GM12872 (cell line): Measurements from ENCODE around the gene PLCD3.

Experiments
- TF ChIP-seq, protein P1 (sequence below): IDR thresholded peaks from 3 replicates; pipeline ENCODE4 v1.5.1; 2011; ENCODE audit warnings: low read depth, mild to moderate bottlenecking, low read length, moderate library complexity; ENCODE audit not compliant: insufficient read depth

The PLCD3 gene

DNA sequence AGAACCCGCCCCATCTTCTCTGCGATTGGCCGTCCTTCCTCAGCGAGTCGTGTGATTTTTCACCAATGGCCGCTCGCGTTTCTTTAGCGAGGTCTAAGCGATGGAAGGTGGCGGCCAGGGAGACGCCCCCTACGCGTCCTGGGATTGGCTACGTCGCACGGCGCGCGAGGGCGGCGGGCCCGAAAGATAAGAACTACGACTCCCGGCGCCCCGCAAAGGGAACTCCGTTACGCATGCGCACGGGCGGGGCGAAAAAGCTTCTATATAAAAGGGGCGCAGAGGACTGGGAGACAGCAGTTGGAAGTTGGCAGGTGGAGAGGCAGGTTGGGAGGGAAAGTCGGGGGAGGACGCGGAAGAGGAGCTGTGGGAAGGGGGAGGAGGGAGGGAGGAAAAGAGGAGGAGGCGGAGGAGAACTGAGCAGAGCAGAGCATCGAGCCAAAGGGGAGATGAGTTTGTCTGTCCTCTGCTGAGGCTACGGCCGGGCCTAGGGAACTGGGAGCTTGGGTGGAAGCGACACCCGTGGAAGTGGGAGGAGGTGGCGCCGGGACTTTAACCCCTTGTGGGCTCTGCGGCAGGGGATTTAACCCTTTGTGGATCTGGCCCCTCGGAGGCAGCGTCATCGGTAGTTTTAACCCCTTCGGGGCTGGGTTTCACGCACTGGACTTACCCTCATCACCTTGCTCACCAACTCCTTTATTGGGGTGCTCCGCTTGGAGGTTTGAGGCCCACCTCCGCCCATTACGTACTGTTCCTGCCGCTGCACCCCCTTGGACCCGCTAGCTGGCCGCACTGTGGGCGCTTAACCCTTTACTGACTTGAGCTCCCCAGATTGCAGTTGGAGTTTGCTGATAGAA, 16.1 kb upstream of the PLCD3 start, which contains the start of gene HEXIM1:
Gene HEXIM1, plus strand, starts transcription at position 293 of the 854 bp plus-strand sequence. CDS start 716 bp downstream, outside the sequence.
- TF ChIP-seq, protein P1, sequence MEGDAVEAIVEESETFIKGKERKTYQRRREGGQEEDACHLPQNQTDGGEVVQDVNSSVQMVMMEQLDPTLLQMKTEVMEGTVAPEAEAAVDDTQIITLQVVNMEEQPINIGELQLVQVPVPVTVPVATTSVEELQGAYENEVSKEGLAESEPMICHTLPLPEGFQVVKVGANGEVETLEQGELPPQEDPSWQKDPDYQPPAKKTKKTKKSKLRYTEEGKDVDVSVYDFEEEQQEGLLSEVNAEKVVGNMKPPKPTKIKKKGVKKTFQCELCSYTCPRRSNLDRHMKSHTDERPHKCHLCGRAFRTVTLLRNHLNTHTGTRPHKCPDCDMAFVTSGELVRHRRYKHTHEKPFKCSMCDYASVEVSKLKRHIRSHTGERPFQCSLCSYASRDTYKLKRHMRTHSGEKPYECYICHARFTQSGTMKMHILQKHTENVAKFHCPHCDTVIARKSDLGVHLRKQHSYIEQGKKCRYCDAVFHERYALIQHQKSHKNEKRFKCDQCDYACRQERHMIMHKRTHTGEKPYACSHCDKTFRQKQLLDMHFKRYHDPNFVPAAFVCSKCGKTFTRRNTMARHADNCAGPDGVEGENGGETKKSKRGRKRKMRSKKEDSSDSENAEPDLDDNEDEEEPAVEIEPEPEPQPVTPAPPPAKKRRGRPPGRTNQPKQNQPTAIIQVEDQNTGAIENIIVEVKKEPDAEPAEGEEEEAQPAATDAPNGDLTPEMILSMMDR, result no peak

DNA sequence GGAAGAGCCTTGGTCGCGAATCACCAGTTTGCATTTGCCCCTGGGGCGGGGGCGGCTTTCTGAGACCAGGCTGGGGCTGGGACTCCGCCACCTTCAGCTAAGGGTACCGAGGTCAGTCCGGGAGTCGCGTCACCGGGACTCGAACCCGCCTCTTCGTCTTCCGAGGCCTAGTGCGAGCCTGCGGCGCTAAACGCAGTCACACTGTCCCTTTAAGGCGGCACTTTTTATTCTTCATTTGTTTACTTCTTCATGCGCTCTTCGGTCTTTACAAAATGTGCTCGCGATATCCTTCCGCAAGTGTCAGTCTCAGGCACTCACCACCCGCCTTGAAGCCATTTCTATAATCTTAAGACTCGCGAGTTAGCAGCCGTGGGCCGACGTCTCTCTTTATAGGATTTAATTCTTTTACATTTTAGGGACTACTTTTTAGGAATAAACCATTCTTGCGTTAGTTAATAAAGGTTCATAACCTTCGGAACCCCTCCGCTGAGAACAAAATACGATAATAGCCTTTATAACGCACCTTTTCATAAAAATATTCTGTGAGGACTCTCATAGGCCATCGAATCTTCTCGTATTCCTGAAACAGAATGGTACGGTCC, 15.4 kb upstream of the PLCD3 start:
- TF ChIP-seq, protein P1, result no peak

DNA sequence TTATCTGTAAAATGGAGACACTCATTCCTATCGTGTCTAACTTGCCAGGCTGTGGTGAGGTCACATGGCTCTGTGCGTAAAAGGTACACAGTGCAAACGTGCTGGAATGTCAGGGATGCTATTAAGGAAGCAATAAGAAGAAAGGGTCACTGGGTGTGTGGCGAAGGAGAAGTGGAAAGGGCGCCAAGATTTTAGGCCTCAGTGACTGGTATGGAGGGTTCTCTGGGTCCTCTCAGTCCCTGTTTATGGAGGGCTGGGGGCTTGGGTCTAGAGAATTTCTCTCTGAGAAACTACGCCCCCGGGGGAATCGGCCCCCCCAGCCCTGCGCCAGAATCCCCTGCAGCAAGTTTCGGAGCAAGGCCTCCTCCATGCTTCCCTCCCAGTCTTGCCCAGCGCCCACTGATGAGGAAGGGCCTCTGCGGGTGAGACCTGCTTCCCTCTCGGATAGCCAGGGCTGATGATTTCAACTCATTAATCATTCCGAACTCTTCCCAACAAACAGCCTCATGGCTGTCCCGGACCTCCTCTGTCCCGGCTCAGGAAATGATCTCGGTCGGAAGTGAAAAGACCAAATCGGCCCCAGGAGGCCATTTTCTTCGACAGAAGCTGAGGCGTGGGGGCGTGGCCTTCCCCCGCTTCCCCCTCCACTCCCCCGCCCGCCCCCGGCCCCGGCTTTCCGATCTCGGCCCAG, 14.7 kb upstream of the PLCD3 start:
- TF ChIP-seq, protein P1, result no peak

DNA sequence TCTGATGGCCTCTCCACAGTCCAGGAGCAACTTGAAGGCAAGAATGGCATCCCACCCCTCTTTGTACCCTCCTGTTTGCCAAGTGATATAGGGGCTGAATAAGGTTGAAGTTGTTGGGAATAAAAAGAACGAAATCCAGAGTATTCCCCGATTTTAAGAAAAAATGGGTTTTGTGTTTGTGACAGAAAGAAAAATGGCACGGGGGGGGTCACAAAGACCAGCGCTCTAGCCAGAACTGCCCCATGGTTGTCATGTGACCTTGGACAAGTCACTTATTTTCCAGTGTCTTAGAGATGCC, 14.2 kb upstream of the PLCD3 start:
- TF ChIP-seq, protein P1, result no peak

DNA sequence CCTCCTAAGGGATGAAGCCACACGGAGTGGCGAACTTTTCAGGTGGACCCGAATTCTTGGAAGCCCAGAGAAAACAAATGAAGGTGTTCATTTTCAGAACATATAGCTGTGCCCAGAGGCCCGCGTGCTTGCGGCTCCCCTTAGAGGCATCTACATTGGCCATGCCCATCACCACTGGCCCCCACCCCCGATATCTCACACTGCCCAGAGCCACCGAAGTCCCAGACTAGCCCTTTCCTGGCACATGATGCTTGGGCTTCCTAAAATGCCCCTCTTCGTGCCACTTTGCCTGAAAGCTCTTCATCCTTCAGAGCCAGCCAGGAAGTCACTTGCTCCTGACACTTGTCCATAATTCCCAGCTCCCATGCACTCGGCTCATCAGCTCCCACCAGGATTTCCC, 13.9 kb upstream of the PLCD3 start:
- TF ChIP-seq, protein P1, result no peak

DNA sequence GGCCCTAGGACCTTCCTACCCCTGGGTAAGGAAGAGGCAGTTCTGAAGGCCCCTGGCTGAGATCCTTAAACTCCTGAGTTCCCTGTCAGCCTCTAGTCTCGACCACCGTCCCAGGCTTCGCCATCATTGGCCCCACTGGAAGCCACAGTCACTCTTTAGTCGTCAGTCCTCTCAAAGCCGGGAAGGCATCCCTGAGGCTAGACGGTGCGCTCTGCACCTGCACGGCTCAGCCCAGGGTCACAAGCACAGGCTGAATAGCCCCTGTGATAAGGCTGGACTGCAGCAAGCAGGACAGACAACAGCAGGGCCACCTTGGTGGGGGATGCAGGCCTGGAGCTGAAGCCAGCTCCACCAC, 12.7 kb upstream of the PLCD3 start:
- TF ChIP-seq, protein P1, result no peak
